ENCODE measurements around the gene ZBTB9. TPM values are rescaled to one million over a fixed set of nuclear protein-coding genes. Genes with fewer than 3 reads are reported as not detected.

ZBTB9 gene
- total and polyA plus RNA-seq, 10 donors = 3.6 to 8.4 (median 5.5) TPM

- H3K4me1 ChIP-seq = peaks cover 25 to 54% (median 46%) of the 10 kb centered on the region in 6 donors
- H3K9me3 ChIP-seq = no peaks in the 10 kb centered on the region
- H3K4me3 ChIP-seq = peak within 1 kb of the TSS in 3 of 8 donors; percentile 17 to 75 (median 19)
- peaks cover 0 to 19% (median 15%) of the 10 kb centered on the region in 6 donors for H3K36me3 ChIP-seq
- intact Hi-C loops (cut with DNase I; ENCODE audit: low total_unique reads) = no loop called here
- WGBS, 5 donors = 4 to 13% (median 5%) methylated on average over 20 to 22 of the region's 22 CpGs
- peak within 1 kb of the TSS; percentile 91 to 99 (median 96) for H3K27ac ChIP-seq
- H3K27me3 ChIP-seq (replicated peaks in 1 of 7) = peaks cover 0 to 6% (median 0%) of the 10 kb centered on the region in 7 donors
- TF ChIP-seq POLR2AphosphoS5 (IDR thresholded peaks at IDR 0.05) = no peak
- TF ChIP-seq, protein P1, sequence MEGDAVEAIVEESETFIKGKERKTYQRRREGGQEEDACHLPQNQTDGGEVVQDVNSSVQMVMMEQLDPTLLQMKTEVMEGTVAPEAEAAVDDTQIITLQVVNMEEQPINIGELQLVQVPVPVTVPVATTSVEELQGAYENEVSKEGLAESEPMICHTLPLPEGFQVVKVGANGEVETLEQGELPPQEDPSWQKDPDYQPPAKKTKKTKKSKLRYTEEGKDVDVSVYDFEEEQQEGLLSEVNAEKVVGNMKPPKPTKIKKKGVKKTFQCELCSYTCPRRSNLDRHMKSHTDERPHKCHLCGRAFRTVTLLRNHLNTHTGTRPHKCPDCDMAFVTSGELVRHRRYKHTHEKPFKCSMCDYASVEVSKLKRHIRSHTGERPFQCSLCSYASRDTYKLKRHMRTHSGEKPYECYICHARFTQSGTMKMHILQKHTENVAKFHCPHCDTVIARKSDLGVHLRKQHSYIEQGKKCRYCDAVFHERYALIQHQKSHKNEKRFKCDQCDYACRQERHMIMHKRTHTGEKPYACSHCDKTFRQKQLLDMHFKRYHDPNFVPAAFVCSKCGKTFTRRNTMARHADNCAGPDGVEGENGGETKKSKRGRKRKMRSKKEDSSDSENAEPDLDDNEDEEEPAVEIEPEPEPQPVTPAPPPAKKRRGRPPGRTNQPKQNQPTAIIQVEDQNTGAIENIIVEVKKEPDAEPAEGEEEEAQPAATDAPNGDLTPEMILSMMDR (IDR thresholded peaks at IDR 0.05 in 8 of 11, conservative IDR thresholded peaks at IDR 0.05 in 3 of 11) = no peak
- peak; percentile 81 for DNase-seq
These were observed 34.5 kb upstream of the ZBTB9 start, which contains the start of gene SYNGAP1 for GRCh38 chr6:33419580-33420490. Gene SYNGAP1, plus strand, starts transcription at chr6:33420065. Its CDS starts 200 bp downstream, at chr6:33420265.

- H3K9me3 ChIP-seq = no peaks in the 10 kb centered on the region
- peak overlapping the region in 3 of 8 donors; percentile 18 to 99 (median 54) for H3K27ac ChIP-seq
- H3K4me3 ChIP-seq = peak overlapping the region in 3 of 8 donors; percentile 17 to 54 (median 19)
- H3K27me3 ChIP-seq (replicated peaks in 1 of 7) = peaks cover 0 to 6% (median 0%) of the 10 kb centered on the region in 7 donors
- no peak for DNase-seq
- H3K4me1 ChIP-seq = peaks cover 23 to 54% (median 43%) of the 10 kb centered on the region in 6 donors
- peaks cover 0 to 10% (median 6%) of the 10 kb centered on the region in 6 donors for H3K36me3 ChIP-seq
- intact Hi-C loops (cut with DNase I; ENCODE audit: low total_unique reads) = no loop called here
- WGBS, 5 donors = 70 to 80% (median 73%) methylated on average over 6 of the region's 6 CpGs
- TF ChIP-seq POLR2AphosphoS5 (IDR thresholded peaks at IDR 0.05) (no peak), POLR2A (IDR thresholded peaks at IDR 0.05) (no peak)
- TF ChIP-seq, protein P1 (IDR thresholded peaks at IDR 0.05 in 8 of 11, conservative IDR thresholded peaks at IDR 0.05 in 3 of 11) = no peak
These were observed 33.7 kb upstream of the ZBTB9 start for GRCh38 chr6:33420491-33421343.

GRCh38 chr6:33421344-33421643 lies 33.1 kb upstream of the ZBTB9 start:
- Histone ChIP-seq H3K4me1 (peaks cover 17 to 54% (median 42%) of the 10 kb centered on the region in 6 donors), H3K4me3 (no peak overlapping the region), H3K27ac (no peak overlapping the region), H3K36me3 (peaks cover 0 to 4% (median 1%) of the 10 kb centered on the region in 6 donors), H3K27me3 (replicated peaks in 1 of 7) (peaks cover 0 to 6% (median 0%) of the 10 kb centered on the region in 7 donors), H3K9me3 (no peaks in the 10 kb centered on the region)
- WGBS, 5 donors = 78 to 93% (median 88%) methylated on average over 2 of the region's 2 CpGs
- DNase-seq = no peak
- intact Hi-C loops (cut with DNase I; ENCODE audit: low total_unique reads) = no loop called here
- no peak for TF ChIP-seq POLR2AphosphoS5 (IDR thresholded peaks at IDR 0.05)
- no peak for TF ChIP-seq POLR2A (IDR thresholded peaks at IDR 0.05)
- TF ChIP-seq, protein P1 (IDR thresholded peaks at IDR 0.05 in 8 of 11, conservative IDR thresholded peaks at IDR 0.05 in 3 of 11) = no peak
